GM12878 (cell line): ENCODE measurements around the gene ATP5ME. TPM values are rescaled to one million over a fixed set of nuclear protein-coding genes. Genes with fewer than 3 reads are reported as not detected.

Experiments used
- ATAC-seq: fragments of 200-7000 bp; cut with Tn5 transposase; 3 replicates; pipeline ENCODE4 v1.9.1; 2020; ENCODE audit warnings: mild to moderate bottlenecking, moderate library complexity
- BruUV-seq: library from RNA; stranded (reverse); fragments of 400-500 nt; replicated peaks from 2 replicates; lab custom pipeline; 2021; lab: Mats Ljungman, UMichigan
- CTCF ChIA-PET: fragments of 300-600 bp; sonication (Branson Sonifier 250); formaldehyde crosslinking; extraction: SDS; loops from one replicate; lab custom pipeline; 2021; ENCODE audit warnings: inconsistent platforms; lab: Yijun Ruan, JAX
- POLR2A ChIA-PET: fragments of 350-600 bp; formaldehyde crosslinking; extraction: SDS; loops from one replicate; lab custom pipeline; 2021; ENCODE audit warnings: inconsistent platforms; lab: Charles Lee
- RAD21 ChIA-PET: fragments of 300-600 bp; sonication (Branson Sonifier 250); formaldehyde crosslinking; loops from one replicate; lab custom pipeline; 2023; ENCODE audit warnings: antibody characterized with exemption; ENCODE audit not compliant: unreplicated experiment; lab: Charles Lee
- SMC1A ChIA-PET: fragments of 300-600 bp; sonication (Branson Sonifier 250); formaldehyde crosslinking; loops from one replicate; lab custom pipeline; 2023; ENCODE audit not compliant: unreplicated experiment, uncharacterized antibody; lab: Charles Lee
- DNase-seq: peaks from one replicate; pipeline ENCODE4 v3.0.0-alpha.2; 2011; ENCODE audit warnings: low read depth, low spot score
- FAIRE-seq: peaks from 3 replicates; lab custom pipeline; 2011; peaks lifted over from hg19 to GRCh38; lab: Jason Lieb, UNC
- H2AFZ ChIP-seq: 2 replicates; pipeline ENCODE4 v1.6.0; 2011; ENCODE audit warnings: low read depth, low read length, control low read depth; ENCODE audit not compliant: control insufficient read depth
- H3K27ac ChIP-seq: 2 replicates; pipeline ENCODE4 v1.5.1; 2011; ENCODE audit warnings: control low read depth; ENCODE audit not compliant: control insufficient read depth, insufficient read depth
- H3K27me3 ChIP-seq, 2 experiments: replicated peaks in 1 of 2; 2 replicates each; pipeline versions ENCODE4 v1.6.0 to v1.6.1; 2011; ENCODE audit warnings: low read length in 1 of 2; ENCODE audit not compliant: control insufficient read depth in 2 of 2, insufficient read depth in 2 of 2
- H3K36me3 ChIP-seq, 2 experiments: 2 replicates each; pipeline ENCODE4 v1.5.1; 2011; ENCODE audit warnings: low read length in 1 of 2; ENCODE audit not compliant: control insufficient read depth in 2 of 2, insufficient read depth in 2 of 2
- H3K4me1 ChIP-seq: 2 replicates; pipeline ENCODE4 v1.6.1; 2011; ENCODE audit warnings: mild to moderate bottlenecking, low read length, moderate library complexity, mixed read lengths; ENCODE audit not compliant: control insufficient read depth, insufficient read depth
- H3K4me2 ChIP-seq: 2 replicates; pipeline ENCODE4 v1.6.0; 2011; ENCODE audit warnings: control low read depth; ENCODE audit not compliant: control insufficient read depth, insufficient read depth
- H3K4me3 ChIP-seq: fragments of 200-600 bp; sonication (generic); 2 replicates; pipeline ENCODE4 v1.5.1; 2016
- H3K79me2 ChIP-seq: 2 replicates; pipeline ENCODE4 v1.6.0; 2011; ENCODE audit warnings: low read length; ENCODE audit not compliant: control insufficient read depth, insufficient read depth
- H3K9ac ChIP-seq: 2 replicates; pipeline ENCODE4 v1.8.0; 2011; ENCODE audit warnings: low read length, control low read depth, mixed read lengths; ENCODE audit not compliant: control insufficient read depth, insufficient read depth
- H3K9me3 ChIP-seq: replicated peaks from 3 replicates; pipeline ENCODE4 v1.5.1; 2011; ENCODE audit warnings: mild to moderate bottlenecking, low read length; ENCODE audit not compliant: control insufficient read depth, insufficient read depth
- H4K20me1 ChIP-seq: 2 replicates; pipeline ENCODE4 v1.6.0; 2011; ENCODE audit not compliant: control insufficient read depth, insufficient read depth
- BCLAF1 ChIP-seq: fragments of 450-650 bp; IDR thresholded peaks from 2 replicates; pipeline ENCODE4 v1.6.1; 2017; ENCODE audit warnings: antibody characterized with exemption, mild to moderate bottlenecking, moderate library complexity
- KDM1A ChIP-seq: fragments of 200-600 bp; sonication (generic); IDR thresholded peaks from 2 replicates; pipeline ENCODE4 v1.6.1; 2016; ENCODE audit warnings: borderline replicate concordance
- POU2F2 ChIP-seq: IDR thresholded peaks from 3 replicates; pipeline ENCODE4 v1.6.1; 2011; ENCODE audit warnings: low read depth, mild to moderate bottlenecking, low read length, borderline replicate concordance
- RFX5 ChIP-seq: IDR thresholded peaks from 2 replicates; pipeline ENCODE4 v1.6.1; 2011; ENCODE audit warnings: low read depth, low read length, improper control_type of control experiment
- TARDBP ChIP-seq: IDR thresholded peaks from 2 replicates; pipeline ENCODE4 v1.6.1; 2016; ENCODE audit warnings: borderline replicate concordance
- ZNF24 ChIP-seq: fragments of 450-650 bp; IDR thresholded peaks from 2 replicates; pipeline ENCODE4 v1.6.1; 2017; ENCODE audit warnings: antibody characterized with exemption, mild to moderate bottlenecking
- WGBS: methylation state at CpG from one replicate; pipeline ENCODE4 v1.1.6; 2016; ENCODE audit warnings: low lambda C conversion rate; ENCODE audit not compliant: insufficient replicate concordance, insufficient coverage; ENCODE audit errors: missing lambda C conversion rate; 5-methylcytosine and 5-hydroxymethylcytosine counted together
- in situ Hi-C: fragments of 300-500 bp; cut with MboI; formaldehyde crosslinking; loops from 9 replicates; pipeline ENCODE4 v1.14.3; 2018; ENCODE audit warnings: mixed read lengths
- intact Hi-C: fragments of 100-400 bp; cut with micrococcal nuclease; formaldehyde crosslinking; loops from one replicate; pipeline ENCODE4 v1.14.2; 2022; ENCODE audit not compliant: unreplicated experiment
- polyA plus RNA-seq, 11 experiments: library from polyadenylated mRNA; depleted of rRNA in 4 of 11; unstranded in 6 of 11; stranded (reverse) in 5 of 11; fragments of >200 nt; fragmentation: Nextera tagmentation in 4 of 11; fragmentation: Illumina TruSeq in 1 of 11; extraction: Ambion mirVana in 4 of 11; extraction: Trizol in 1 of 11; gene quantifications; 1 replicate in 1 of 11; 2 replicates in 10 of 11; pipeline versions ENCODE4 v1.2.1 to v1.2.3, GENCODE V29; 2011 to 2016; ENCODE audit warnings: inconsistent platforms in 2 of 11, missing spikeins in 2 of 11, low read depth in 1 of 11
- total RNA-seq, 4 experiments: library from RNA; depleted of rRNA in 3 of 4; stranded (reverse); fragments of >200 nt in 3 of 4; fragmentation: Illumina TruSeq in 1 of 4; extraction: Trizol in 1 of 4; gene quantifications; 2 replicates each; pipeline versions ENCODE4 v1.2.1 to v1.2.3, GENCODE V29; 2013 to 2021
- TF ChIP-seq, protein P1 (sequence below): fragments of 450-650 bp; IDR thresholded peaks from 2 replicates; pipeline ENCODE4 v1.6.1; 2018; ENCODE audit warnings: borderline replicate concordance, mild to moderate bottlenecking; ENCODE audit not compliant: partially characterized antibody
- TF ChIP-seq, protein P2 (sequence below), 3 experiments: IDR thresholded peaks in 2 of 3; conservative IDR thresholded peaks in 1 of 3; 2 replicates each; pipeline ENCODE4 v1.5.1; 2011; ENCODE audit warnings: low read depth in 3 of 3, low read length in 3 of 3, mild to moderate bottlenecking in 3 of 3, control low read depth in 2 of 3, moderate library complexity in 2 of 3, inconsistent platforms in 1 of 3, mixed read lengths in 1 of 3; ENCODE audit not compliant: control insufficient read depth in 2 of 3, insufficient read depth in 1 of 3; ENCODE audit errors: extremely low read depth in 1 of 3

The ATP5ME gene
- total and polyA plus RNA-seq, 10 of the 15 experiments (the other 5 are each of a cell fraction or from before 2014, with no cell fraction given): 279 to 2,374 (median 509) TPM

DNA sequence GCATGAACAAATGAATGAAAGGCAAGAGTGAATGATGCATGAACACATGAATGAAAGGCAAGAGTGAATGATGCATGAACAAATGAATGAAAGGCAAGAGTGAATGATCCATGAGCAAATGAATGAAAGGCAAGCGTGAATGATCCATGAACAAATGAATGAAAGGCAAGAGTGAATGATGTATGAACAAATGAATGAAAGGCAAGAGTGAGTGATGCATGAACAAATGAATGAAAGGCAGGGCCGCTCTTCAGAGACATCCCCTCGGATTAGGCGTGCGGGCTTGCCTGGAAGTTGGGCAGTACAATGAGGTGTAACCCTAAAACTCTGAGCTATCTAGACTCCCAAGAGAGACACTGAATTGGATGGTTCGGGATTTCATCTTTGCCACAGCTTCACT is 35.3 kb upstream of the ATP5ME start:
- Histone ChIP-seq H3K9ac (no peak overlapping the region), H3K4me1 (no peaks in the 10 kb centered on the region; the same call in 1 of the 2 replicates), H3K9me3 (no peaks in the 10 kb centered on the region), H2AFZ (no peak overlapping the region), H3K79me2 (peaks cover 45% of the 10 kb centered on the region), H4K20me1 (no peaks in the 10 kb centered on the region), H3K4me2 (no peak overlapping the region), H3K36me3 (peaks cover 2 to 3% of the 10 kb centered on the region in 2 experiments; a peak in 3 of 4 replicates), H3K27ac (no peak overlapping the region), H3K27me3 (no peaks in the 10 kb centered on the region), H3K4me3 (no peak overlapping the region)
- peak; percentile 97 for TF ChIP-seq ZNF24
- TF ChIP-seq POU2F2: no peak
- SMC1A ChIA-PET: no interaction called here
- RAD21 ChIA-PET: no interaction called here
- in situ Hi-C loops: no loop called here
- no peak for ATAC-seq
- POLR2A ChIA-PET: no interaction called here
- BruUV-seq: TSS peak; percentile 64
- FAIRE-seq: no peak
- intact Hi-C loops: no loop called here
- CTCF ChIA-PET: interaction anchor here (0.7 to 1.1 kb wide), 4 partner anchors 12 to 106 kb away, joined by 3 to 4 read pairs (median 3); no protein-coding TSS in a partner anchor
- DNase-seq: no peak
- 100% methylated on average over 6 of the region's 6 CpGs for WGBS

DNA sequence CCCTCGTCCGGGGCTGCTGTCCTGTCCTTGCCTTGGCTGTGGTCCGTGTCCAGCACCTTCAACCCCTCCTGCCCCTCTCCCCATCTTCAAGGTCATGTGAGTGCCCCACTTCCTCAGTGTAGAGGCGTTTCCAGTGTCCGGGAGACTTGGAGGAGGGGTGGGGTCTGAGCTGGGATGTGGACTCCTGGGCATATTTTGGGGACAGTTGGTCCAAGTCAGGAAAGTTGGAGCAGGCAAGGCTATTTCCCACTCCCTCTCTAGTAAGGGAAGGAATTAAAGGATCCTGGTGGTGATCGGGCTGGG is 34.5 kb upstream of the ATP5ME start:
- H3K79me2 ChIP-seq: peaks cover 39% of the 10 kb centered on the region
- H3K27ac ChIP-seq: no peak overlapping the region
- intact Hi-C loops (no loop called here), in situ Hi-C loops (no loop called here)
- DNase-seq (no peak), FAIRE-seq (no peak), ATAC-seq (no peak)
- ChIA-PET RAD21 (no interaction called here), SMC1A (no interaction called here), POLR2A (no interaction called here), CTCF (no interaction called here)
- no peak overlapping the region for H3K9ac ChIP-seq
- H2AFZ ChIP-seq: no peak overlapping the region
- H3K4me3 ChIP-seq: no peak overlapping the region
- H3K36me3 ChIP-seq: peaks cover 1 to 2% of the 10 kb centered on the region in 2 experiments; a peak in 3 of 4 replicates
- H3K4me2 ChIP-seq: peak overlapping the region; percentile 55
- H3K9me3 ChIP-seq: no peaks in the 10 kb centered on the region
- no peaks in the 10 kb centered on the region for H4K20me1 ChIP-seq
- no TSS peak for BruUV-seq
- no peaks in the 10 kb centered on the region; the same call in 1 of the 2 replicates for H3K4me1 ChIP-seq
- WGBS: 97% methylated on average over 6 of the region's 6 CpGs
- H3K27me3 ChIP-seq: no peaks in the 10 kb centered on the region
- TF ChIP-seq RFX5 (no peak), TARDBP (no peak), BCLAF1 (no peak), KDM1A (no peak)
- TF ChIP-seq, protein P1, sequence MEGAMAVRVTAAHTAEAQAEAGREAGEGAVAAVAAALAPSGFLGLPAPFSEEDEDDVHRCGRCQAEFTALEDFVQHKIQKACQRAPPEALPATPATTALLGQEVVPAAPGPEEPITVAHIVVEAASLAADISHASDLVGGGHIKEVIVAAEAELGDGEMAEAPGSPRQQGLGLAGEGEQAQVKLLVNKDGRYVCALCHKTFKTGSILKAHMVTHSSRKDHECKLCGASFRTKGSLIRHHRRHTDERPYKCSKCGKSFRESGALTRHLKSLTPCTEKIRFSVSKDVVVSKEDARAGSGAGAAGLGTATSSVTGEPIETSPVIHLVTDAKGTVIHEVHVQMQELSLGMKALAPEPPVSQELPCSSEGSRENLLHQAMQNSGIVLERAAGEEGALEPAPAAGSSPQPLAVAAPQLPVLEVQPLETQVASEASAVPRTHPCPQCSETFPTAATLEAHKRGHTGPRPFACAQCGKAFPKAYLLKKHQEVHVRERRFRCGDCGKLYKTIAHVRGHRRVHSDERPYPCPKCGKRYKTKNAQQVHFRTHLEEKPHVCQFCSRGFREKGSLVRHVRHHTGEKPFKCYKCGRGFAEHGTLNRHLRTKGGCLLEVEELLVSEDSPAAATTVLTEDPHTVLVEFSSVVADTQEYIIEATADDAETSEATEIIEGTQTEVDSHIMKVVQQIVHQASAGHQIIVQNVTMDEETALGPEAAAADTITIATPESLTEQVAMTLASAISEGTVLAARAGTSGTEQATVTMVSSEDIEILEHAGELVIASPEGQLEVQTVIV: no peak
- TF ChIP-seq, protein P2, sequence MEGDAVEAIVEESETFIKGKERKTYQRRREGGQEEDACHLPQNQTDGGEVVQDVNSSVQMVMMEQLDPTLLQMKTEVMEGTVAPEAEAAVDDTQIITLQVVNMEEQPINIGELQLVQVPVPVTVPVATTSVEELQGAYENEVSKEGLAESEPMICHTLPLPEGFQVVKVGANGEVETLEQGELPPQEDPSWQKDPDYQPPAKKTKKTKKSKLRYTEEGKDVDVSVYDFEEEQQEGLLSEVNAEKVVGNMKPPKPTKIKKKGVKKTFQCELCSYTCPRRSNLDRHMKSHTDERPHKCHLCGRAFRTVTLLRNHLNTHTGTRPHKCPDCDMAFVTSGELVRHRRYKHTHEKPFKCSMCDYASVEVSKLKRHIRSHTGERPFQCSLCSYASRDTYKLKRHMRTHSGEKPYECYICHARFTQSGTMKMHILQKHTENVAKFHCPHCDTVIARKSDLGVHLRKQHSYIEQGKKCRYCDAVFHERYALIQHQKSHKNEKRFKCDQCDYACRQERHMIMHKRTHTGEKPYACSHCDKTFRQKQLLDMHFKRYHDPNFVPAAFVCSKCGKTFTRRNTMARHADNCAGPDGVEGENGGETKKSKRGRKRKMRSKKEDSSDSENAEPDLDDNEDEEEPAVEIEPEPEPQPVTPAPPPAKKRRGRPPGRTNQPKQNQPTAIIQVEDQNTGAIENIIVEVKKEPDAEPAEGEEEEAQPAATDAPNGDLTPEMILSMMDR (IDR thresholded peaks at IDR 0.05 in 2 of 3, conservative IDR thresholded peaks at IDR 0.05 in 1 of 3; ENCODE audit: control insufficient read depth in 2 of 3, extremely low read depth in 1 of 3, insufficient read depth in 1 of 3, low read depth in 3 of 3, low read length in 3 of 3): no peak
